Measurements from ENCODE around the gene ACP3. TPM values are rescaled to one million over a fixed set of nuclear protein-coding genes. Genes with fewer than 3 reads are reported as not detected.

ACP3 gene
- total RNA-seq, 1 experiment from 2014 or later, result 2.9 TPM

DNA sequence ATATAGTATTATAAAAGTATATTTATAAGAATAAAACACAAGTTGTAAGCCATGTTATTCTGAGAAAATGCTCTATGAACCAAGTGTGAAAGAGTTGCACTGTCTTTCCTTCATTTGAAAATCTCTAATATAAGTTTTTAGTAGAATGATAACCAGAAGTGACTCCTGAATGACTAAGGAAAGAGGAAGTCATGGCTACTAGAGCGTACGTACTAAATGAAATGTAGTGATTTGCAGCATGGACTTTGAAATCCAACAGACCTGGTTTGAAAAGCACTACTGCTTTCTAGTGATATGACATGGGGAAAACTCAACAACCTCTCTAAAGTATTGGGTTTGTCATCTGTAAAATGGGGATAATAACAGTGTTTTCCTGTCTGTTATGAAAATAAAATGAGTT, 89.8 kb downstream of the ACP3 start:
- no peak for DNase-seq (ENCODE audit: low read depth)

Other genes starting within 250 kb of the ACP3 start
- gene DNAJC13, start 100.1 kb downstream of the ACP3 start, total RNA-seq (2014; rRNA removed; shearing (Covaris generic)), result 29.5 and 31.3 TPM in 2 replicates